GM12878 (cell line): ENCODE results near the gene LMNTD2. TPM values are rescaled to one million over a fixed set of nuclear protein-coding genes. Genes with fewer than 3 reads are reported as not detected.

Experiments
- ATAC-seq: fragments of 200-7000 bp; cut with Tn5 transposase; 3 replicates; pipeline ENCODE4 v1.9.1; 2020; ENCODE audit warnings: mild to moderate bottlenecking, moderate library complexity
- BruUV-seq: library from RNA; stranded (reverse); fragments of 400-500 nt; replicated peaks from 2 replicates; lab custom pipeline; 2021; lab: Mats Ljungman, UMichigan
- CTCF ChIA-PET: fragments of 300-600 bp; sonication (Branson Sonifier 250); formaldehyde crosslinking; extraction: SDS; loops from one replicate; lab custom pipeline; 2021; ENCODE audit warnings: inconsistent platforms; lab: Yijun Ruan, JAX
- POLR2A ChIA-PET: fragments of 350-600 bp; formaldehyde crosslinking; extraction: SDS; loops from one replicate; lab custom pipeline; 2021; ENCODE audit warnings: inconsistent platforms; lab: Charles Lee
- RAD21 ChIA-PET: fragments of 300-600 bp; sonication (Branson Sonifier 250); formaldehyde crosslinking; loops from one replicate; lab custom pipeline; 2023; ENCODE audit warnings: antibody characterized with exemption; ENCODE audit not compliant: unreplicated experiment; lab: Charles Lee
- SMC1A ChIA-PET: fragments of 300-600 bp; sonication (Branson Sonifier 250); formaldehyde crosslinking; loops from one replicate; lab custom pipeline; 2023; ENCODE audit not compliant: unreplicated experiment, uncharacterized antibody; lab: Charles Lee
- DNase-seq: peaks from one replicate; pipeline ENCODE4 v3.0.0-alpha.2; 2011; ENCODE audit warnings: low read depth, low spot score
- FAIRE-seq: peaks from 3 replicates; lab custom pipeline; 2011; peaks lifted over from hg19 to GRCh38; lab: Jason Lieb, UNC
- H2AFZ ChIP-seq: 2 replicates; pipeline ENCODE4 v1.6.0; 2011; ENCODE audit warnings: low read depth, low read length, control low read depth; ENCODE audit not compliant: control insufficient read depth
- H3K27ac ChIP-seq: 2 replicates; pipeline ENCODE4 v1.5.1; 2011; ENCODE audit warnings: control low read depth; ENCODE audit not compliant: control insufficient read depth, insufficient read depth
- H3K27me3 ChIP-seq, 2 experiments: replicated peaks in 1 of 2; 2 replicates each; pipeline versions ENCODE4 v1.6.0 to v1.6.1; 2011; ENCODE audit warnings: low read length in 1 of 2; ENCODE audit not compliant: control insufficient read depth in 2 of 2, insufficient read depth in 2 of 2
- H3K36me3 ChIP-seq, 2 experiments: 2 replicates each; pipeline ENCODE4 v1.5.1; 2011; ENCODE audit warnings: low read length in 1 of 2; ENCODE audit not compliant: control insufficient read depth in 2 of 2, insufficient read depth in 2 of 2
- H3K4me1 ChIP-seq: 2 replicates; pipeline ENCODE4 v1.6.1; 2011; ENCODE audit warnings: mild to moderate bottlenecking, low read length, moderate library complexity, mixed read lengths; ENCODE audit not compliant: control insufficient read depth, insufficient read depth
- H3K4me2 ChIP-seq: 2 replicates; pipeline ENCODE4 v1.6.0; 2011; ENCODE audit warnings: control low read depth; ENCODE audit not compliant: control insufficient read depth, insufficient read depth
- H3K4me3 ChIP-seq: fragments of 200-600 bp; sonication (generic); 2 replicates; pipeline ENCODE4 v1.5.1; 2016
- H3K79me2 ChIP-seq: 2 replicates; pipeline ENCODE4 v1.6.0; 2011; ENCODE audit warnings: low read length; ENCODE audit not compliant: control insufficient read depth, insufficient read depth
- H3K9ac ChIP-seq: 2 replicates; pipeline ENCODE4 v1.8.0; 2011; ENCODE audit warnings: low read length, control low read depth, mixed read lengths; ENCODE audit not compliant: control insufficient read depth, insufficient read depth
- H3K9me3 ChIP-seq: replicated peaks from 3 replicates; pipeline ENCODE4 v1.5.1; 2011; ENCODE audit warnings: mild to moderate bottlenecking, low read length; ENCODE audit not compliant: control insufficient read depth, insufficient read depth
- H4K20me1 ChIP-seq: 2 replicates; pipeline ENCODE4 v1.6.0; 2011; ENCODE audit not compliant: control insufficient read depth, insufficient read depth
- HDGF ChIP-seq: fragments of 450-650 bp; IDR thresholded peaks from 2 replicates; pipeline ENCODE4 v1.6.1; 2016; ENCODE audit warnings: antibody characterized with exemption
- IKZF1 ChIP-seq: fragments of 450-650 bp; conservative IDR thresholded peaks from 2 replicates; pipeline ENCODE4 v1.6.1; 2017; ENCODE audit warnings: antibody characterized with exemption, mild to moderate bottlenecking
- IKZF2 ChIP-seq, 2 experiments: fragments of 450-650 bp; IDR thresholded peaks; 2 replicates each; pipeline ENCODE4 v1.6.1; 2017; ENCODE audit warnings: mild to moderate bottlenecking in 2 of 2, moderate library complexity in 2 of 2
- RBBP5 ChIP-seq: fragments of 200-600 bp; sonication (generic); conservative IDR thresholded peaks from 2 replicates; pipeline ENCODE4 v1.6.1; 2016
- SP1 ChIP-seq: IDR thresholded peaks from one replicate; pipeline ENCODE4 v1.6.1; 2011; ENCODE audit warnings: low read depth, low read length
- WRNIP1 ChIP-seq: IDR thresholded peaks from 2 replicates; pipeline ENCODE4 v1.6.1; 2011; ENCODE audit warnings: low read depth, low read length, improper control_type of control experiment, borderline replicate concordance
- ZNF274 ChIP-seq: IDR thresholded peaks from one replicate; pipeline ENCODE4 v1.8.0; 2011; ENCODE audit not compliant: insufficient read length, insufficient read depth
- WGBS: methylation state at CpG from one replicate; pipeline ENCODE4 v1.1.6; 2016; ENCODE audit warnings: low lambda C conversion rate; ENCODE audit not compliant: insufficient replicate concordance, insufficient coverage; ENCODE audit errors: missing lambda C conversion rate; 5-methylcytosine and 5-hydroxymethylcytosine counted together
- in situ Hi-C: fragments of 300-500 bp; cut with MboI; formaldehyde crosslinking; loops from 9 replicates; pipeline ENCODE4 v1.14.3; 2018; ENCODE audit warnings: mixed read lengths
- intact Hi-C: fragments of 100-400 bp; cut with micrococcal nuclease; formaldehyde crosslinking; loops from one replicate; pipeline ENCODE4 v1.14.2; 2022; ENCODE audit not compliant: unreplicated experiment
- polyA plus RNA-seq, 11 experiments: library from polyadenylated mRNA; depleted of rRNA in 4 of 11; unstranded in 6 of 11; stranded (reverse) in 5 of 11; fragments of >200 nt; fragmentation: Nextera tagmentation in 4 of 11; fragmentation: Illumina TruSeq in 1 of 11; extraction: Ambion mirVana in 4 of 11; extraction: Trizol in 1 of 11; gene quantifications; 1 replicate in 1 of 11; 2 replicates in 10 of 11; pipeline versions ENCODE4 v1.2.1 to v1.2.3, GENCODE V29; 2011 to 2016; ENCODE audit warnings: inconsistent platforms in 2 of 11, missing spikeins in 2 of 11, low read depth in 1 of 11
- total RNA-seq, 4 experiments: library from RNA; depleted of rRNA in 3 of 4; stranded (reverse); fragments of >200 nt in 3 of 4; fragmentation: Illumina TruSeq in 1 of 4; extraction: Trizol in 1 of 4; gene quantifications; 2 replicates each; pipeline versions ENCODE4 v1.2.1 to v1.2.3, GENCODE V29; 2013 to 2021
- TF ChIP-seq, protein P1 (sequence below): fragments of 450-650 bp; IDR thresholded peaks from 2 replicates; pipeline ENCODE4 v1.6.1; 2017; ENCODE audit warnings: low read depth, mild to moderate bottlenecking, moderate library complexity

The LMNTD2 gene
- total and polyA plus RNA-seq, 10 of the 15 experiments (the other 5 are each of a cell fraction or from before 2014, with no cell fraction given), result 0.22 to 4.1 (median 1.3) TPM; not detected in 2

DNA sequence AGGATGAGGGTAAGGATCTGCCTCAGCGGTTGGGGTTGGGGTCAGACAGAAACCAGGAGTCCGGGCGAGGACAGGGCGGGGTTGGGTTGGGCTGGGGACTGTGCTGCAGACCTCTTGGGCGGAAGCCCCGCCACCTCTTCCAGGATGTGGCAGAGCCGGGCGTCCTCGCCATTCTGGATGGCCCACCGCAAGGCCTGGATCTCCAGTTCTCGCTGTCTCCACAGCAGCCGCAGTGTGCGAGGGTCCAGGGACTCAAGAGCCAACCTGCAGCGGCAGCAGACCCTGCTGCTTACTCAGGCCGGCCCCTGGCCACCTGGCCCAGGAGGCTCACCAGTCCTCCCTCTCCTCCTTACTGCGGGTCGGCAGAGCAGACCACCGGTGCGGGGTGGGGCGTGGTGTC, 2.0 kb downstream of the LMNTD2 start:
- FAIRE-seq (no peak), ATAC-seq (no peak), DNase-seq (no peak)
- Histone ChIP-seq H4K20me1 (no peaks in the 10 kb centered on the region), H3K9me3 (no peaks in the 10 kb centered on the region), H3K4me2 (no peak overlapping the region), H3K27me3 (peaks cover 0 to 5% of the 10 kb centered on the region in 2 experiments; a peak in 2 of 4 replicates), H3K27ac (no peak overlapping the region), H3K36me3 (no peaks in the 10 kb centered on the region), H3K4me3 (no peak overlapping the region), H3K4me1 (peaks cover 5% of the 10 kb centered on the region), H3K9ac (no peak overlapping the region), H3K79me2 (peaks cover 5% of the 10 kb centered on the region), H2AFZ (no peak overlapping the region)
- POLR2A ChIA-PET, result interaction anchor here (0.6 kb wide), 1 partner anchor 147 kb away, joined by 5 read pairs; no protein-coding TSS in a partner anchor
- in situ Hi-C loops, result loop anchor here (5.0 kb wide), 1 partner anchor 154 kb away; no protein-coding TSS in a partner anchor
- RAD21 ChIA-PET, result no interaction called here
- SMC1A ChIA-PET, result no interaction called here
- no peak for TF ChIP-seq ZNF274
- no peak for TF ChIP-seq HDGF
- TF ChIP-seq IKZF1, result no peak
- TF ChIP-seq SP1, result no peak
- no peak for TF ChIP-seq RBBP5
- no peak for TF ChIP-seq IKZF2 (IDR thresholded peaks at IDR 0.05)
- no peak for TF ChIP-seq WRNIP1
- TF ChIP-seq, protein P1, sequence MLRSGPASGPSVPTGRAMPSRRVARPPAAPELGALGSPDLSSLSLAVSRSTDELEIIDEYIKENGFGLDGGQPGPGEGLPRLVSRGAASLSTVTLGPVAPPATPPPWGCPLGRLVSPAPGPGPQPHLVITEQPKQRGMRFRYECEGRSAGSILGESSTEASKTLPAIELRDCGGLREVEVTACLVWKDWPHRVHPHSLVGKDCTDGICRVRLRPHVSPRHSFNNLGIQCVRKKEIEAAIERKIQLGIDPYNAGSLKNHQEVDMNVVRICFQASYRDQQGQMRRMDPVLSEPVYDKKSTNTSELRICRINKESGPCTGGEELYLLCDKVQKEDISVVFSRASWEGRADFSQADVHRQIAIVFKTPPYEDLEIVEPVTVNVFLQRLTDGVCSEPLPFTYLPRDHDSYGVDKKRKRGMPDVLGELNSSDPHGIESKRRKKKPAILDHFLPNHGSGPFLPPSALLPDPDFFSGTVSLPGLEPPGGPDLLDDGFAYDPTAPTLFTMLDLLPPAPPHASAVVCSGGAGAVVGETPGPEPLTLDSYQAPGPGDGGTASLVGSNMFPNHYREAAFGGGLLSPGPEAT, result no peak
- CTCF ChIA-PET, result no interaction called here
- WGBS, result 80% methylated on average over 19 of the region's 20 CpGs
- intact Hi-C loops, result no loop called here
- BruUV-seq, result no TSS peak
